NCI-H2081 (cell line): ENCODE measurements around the gene CREG2.

Experiments used
- DNase-seq, 2 experiments: peaks; one replicate each; lab custom pipeline; 2025; lab: John Stamatoyannopoulos, UW

The CREG2 gene

GRCh38 chr2:101308432-101309210, 78.7 kb downstream of the CREG2 start, which contains the start of gene RNF149:
Gene RNF149, minus strand, starts transcription at chr2:101308701. Its CDS starts 113 bp downstream, at chr2:101308588.
- peak; percentile 81 to 82 for DNase-seq

GRCh38 chr2:101307950-101308431, 79.3 kb downstream of the CREG2 start:
- no peak for DNase-seq

GRCh38 chr2:101307503-101307902, 79.8 kb downstream of the CREG2 start:
- DNase-seq, result no peak

- DNase-seq, result no peak
Measured at GRCh38 chr2:101306410-101306809, 80.9 kb downstream of the CREG2 start.

GRCh38 chr2:101305492-101306078, 81.7 kb downstream of the CREG2 start:
- no peak for DNase-seq

GRCh38 chr2:101305035-101305434, 82.3 kb downstream of the CREG2 start:
- DNase-seq, result no peak

GRCh38 chr2:101303688-101304087, 83.6 kb downstream of the CREG2 start:
- DNase-seq, result no peak

GRCh38 chr2:101302016-101302415, 85.3 kb downstream of the CREG2 start:
- DNase-seq, result no peak

GRCh38 chr2:101300836-101301235, 86.5 kb downstream of the CREG2 start:
- no peak for DNase-seq

- no peak for DNase-seq
Measured at GRCh38 chr2:101300164-101300563, 87.1 kb downstream of the CREG2 start.

GRCh38 chr2:101299604-101300003, 87.7 kb downstream of the CREG2 start:
- DNase-seq, result no peak

- no peak for DNase-seq
Measured at GRCh38 chr2:101297383-101297782, 89.9 kb downstream of the CREG2 start.

- no peak for DNase-seq
Measured at GRCh38 chr2:101296371-101296770, 90.9 kb downstream of the CREG2 start.

- no peak for DNase-seq
Measured at GRCh38 chr2:101295895-101296294, 91.4 kb downstream of the CREG2 start.
